HTERT RPE-1 (cell line): ENCODE results near the gene LDAF1.
"Not testable (repeated sequence)": the region's sequence is repeated elsewhere in the genome, so short reads cannot be mapped to it uniquely, and the experiment has no call there.

ENCODE experiments used
- in situ Hi-C: fragments of 300-500 bp; cut with MboI; formaldehyde crosslinking; loops from 4 replicates; pipeline ENCODE4 v1.14.3; 2020; ENCODE audit warnings: low sequenced_read_pairs

LDAF1 gene

DNA sequence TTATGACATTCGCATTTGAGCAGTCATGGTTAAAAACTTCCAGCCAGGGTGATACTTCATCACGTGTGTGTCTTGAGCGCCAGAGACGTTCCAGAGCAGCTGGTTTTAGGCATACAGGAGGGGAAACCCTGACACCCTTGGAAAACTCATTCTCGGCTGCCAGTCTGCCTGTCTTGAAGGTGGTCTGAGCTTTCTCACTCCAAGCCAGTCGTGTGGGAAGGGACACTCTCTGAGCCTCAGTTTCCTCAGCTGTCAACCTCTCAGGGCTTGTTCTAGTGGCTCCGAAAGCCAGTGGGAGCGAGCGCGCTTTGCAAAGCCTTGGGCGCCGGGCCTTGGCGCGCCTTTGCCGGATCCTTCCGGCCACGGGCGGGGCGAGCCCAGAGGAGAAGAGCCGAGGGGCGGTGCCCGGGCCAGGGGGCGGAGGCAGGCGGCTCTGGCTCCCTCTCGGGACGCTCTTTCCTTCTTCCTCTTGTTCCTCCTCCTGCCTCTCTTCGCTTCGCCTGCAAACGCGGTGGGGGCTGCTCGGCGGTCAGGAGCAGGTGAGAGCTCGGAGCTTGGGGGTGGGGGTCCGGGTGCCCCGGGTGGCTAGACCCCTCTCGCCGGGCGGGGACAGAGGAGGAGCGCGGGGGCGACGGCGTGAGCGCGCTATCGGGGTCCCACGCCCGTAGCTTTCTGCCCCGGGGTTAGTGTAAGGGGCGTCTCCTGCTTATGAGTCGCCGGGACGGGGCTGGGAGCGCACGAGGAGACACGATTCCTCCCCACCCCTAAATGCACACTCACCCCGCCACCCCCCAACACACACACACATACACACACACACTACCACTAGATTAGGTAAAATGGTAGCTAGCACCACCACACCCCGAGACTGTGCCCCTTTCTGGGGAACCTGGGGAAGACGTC is at the start of gene LDAF1:
LDAF1 (plus strand) TSS at position 467 of the 903 bp plus-strand sequence. CDS start 2,509 bp downstream, outside the sequence.
- in situ Hi-C loops = no loop called here

DNA sequence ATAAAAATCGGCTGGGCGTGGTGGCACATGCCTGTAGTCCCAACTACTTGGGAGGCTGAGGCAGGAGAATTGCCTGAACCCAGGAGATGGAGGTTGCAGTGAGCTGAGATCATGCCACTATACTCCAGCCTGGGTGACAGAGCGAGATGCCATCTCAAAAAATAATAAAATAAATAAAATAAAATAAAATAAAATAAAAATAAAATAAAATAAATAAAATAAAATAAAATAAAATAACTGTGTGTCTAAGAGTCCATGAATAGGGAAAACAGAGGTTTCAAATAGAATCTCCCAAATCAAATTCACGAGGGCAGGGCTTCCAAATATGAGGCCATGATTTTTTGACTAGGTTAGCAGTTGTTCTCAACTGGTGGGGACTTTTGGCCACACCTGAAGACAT is 42.9 kb upstream of the LDAF1 start:
- in situ Hi-C loops = not testable (repeated sequence)

DNA sequence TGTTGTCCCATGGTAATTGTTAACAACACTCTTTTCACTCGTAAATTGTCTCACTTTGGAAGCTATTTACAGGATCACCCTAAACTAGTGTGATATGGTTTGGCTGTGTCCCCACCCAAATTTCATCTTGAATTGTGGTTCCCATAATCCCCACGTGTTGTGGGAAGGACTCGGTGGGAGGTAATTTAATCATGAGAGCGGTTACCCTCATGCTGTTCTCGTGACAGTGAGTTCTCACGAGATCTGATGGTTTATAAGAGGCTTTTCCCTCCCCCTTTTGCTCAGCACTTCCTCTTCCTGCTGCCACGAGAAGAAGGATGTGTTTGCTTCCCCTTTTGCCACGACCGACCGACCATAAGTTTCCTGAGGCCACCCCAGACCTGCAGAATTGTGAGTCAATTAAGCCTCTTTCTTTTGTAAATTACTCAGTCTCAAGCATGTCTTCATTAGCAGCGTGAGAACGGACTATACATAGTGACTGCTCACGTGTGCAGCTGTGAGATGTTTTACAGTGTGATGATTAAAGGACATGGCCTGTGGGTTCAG is 42.3 kb upstream of the LDAF1 start:
- in situ Hi-C loops = no loop called here

DNA sequence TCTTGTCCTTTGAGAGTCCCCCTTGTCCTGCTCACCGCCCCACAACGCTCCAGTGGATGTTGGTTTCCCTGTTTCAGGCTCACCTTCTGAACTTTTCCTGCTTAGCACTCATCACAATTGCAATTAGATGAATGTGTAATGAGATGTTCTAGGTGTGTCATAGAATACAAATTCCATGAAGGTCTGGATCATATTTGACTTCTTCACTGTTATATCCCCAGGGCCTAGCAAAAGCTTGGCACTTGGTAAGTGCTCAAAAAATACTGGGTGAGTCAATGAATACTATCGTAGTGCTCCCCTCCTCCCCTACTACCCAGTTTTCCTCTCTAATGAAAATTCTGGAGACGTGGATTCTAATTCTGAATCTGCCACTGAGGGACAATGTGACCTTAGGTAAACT is 40.9 kb upstream of the LDAF1 start:
- in situ Hi-C loops = no loop called here

DNA sequence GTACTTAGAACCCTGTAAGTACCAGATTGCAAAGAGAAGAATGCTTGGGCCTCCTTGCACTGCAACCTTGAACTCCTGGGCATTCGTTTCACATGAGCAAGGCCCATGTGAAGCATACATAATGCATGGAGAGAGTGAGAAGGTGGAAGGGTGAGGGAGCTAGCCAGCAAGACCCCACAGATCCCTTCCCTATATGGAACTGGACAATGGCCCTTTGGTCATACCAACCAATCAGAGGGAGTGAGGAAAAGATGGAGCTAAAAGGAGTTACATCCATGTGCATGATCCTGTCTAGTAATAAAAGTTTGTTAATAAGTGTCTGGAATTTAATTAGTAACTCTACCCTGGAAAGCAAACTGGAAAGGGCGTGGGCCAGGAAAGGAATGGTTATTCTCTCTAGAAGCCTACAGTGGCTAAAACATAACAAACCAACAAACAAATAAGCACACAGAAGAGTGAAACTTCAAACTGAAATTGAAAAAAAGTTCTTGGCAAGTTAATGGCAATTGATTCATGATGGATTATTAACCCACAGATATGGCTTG is 37.4 kb upstream of the LDAF1 start:
- in situ Hi-C loops = no loop called here

DNA sequence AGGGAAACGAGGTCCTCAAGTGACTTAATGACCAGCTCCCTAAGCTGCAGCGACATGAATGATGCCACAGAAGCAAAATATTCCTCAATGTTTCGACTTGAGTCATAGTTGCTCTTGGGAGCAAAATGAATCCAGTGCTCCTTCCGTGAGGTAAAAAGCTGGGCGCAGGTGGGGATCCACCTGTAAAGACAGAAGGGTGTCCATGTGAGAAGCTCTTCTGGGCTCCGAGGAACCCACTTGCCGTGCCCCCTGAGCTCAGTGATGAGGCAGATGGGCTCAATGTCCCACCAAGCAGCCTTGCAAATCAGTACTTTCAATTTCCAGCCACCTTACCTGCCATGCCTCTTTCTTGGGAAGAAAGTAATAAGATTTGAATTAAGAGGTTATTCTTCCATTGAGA is 33.3 kb upstream of the LDAF1 start:
- in situ Hi-C loops = no loop called here

DNA sequence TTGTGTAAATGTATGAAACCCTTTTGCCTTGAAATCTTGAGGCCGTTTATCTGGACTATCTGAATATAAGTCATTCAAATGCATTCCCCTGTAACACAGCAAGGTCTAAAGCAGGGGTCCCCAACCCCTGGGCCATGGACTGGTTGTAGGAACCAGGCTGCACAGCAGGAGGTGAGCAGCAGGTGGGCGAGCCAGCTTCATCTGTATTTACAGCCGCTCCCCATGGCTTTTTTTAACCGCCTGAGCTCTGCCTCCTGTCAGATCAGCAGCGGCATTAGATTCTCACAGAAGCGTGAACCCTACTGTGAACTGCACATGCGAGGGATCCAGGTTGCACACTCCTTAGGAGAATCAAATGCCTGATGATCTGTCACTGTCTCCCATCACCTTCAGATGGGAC is 32.0 kb upstream of the LDAF1 start:
- in situ Hi-C loops = no loop called here

DNA sequence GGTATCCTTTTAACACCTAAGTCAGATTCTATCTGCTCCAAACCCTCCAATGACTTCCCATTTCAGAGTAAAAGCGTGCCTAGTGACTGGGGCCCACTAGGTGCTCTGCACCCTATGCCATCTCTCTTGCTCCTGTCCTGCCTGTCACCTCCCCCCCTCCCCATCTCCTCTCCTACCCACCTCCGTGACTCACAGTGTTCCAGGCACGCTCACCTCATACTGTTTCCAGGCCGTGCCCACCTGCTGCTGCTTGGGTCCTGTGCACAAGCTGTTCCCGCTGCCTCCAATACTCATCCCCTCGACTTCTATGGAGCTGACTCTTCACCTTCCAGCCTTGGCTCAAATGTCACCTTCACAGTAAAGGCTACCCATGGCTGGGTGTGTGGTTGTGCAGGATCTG is 29.5 kb upstream of the LDAF1 start:
- in situ Hi-C loops = no loop called here

DNA sequence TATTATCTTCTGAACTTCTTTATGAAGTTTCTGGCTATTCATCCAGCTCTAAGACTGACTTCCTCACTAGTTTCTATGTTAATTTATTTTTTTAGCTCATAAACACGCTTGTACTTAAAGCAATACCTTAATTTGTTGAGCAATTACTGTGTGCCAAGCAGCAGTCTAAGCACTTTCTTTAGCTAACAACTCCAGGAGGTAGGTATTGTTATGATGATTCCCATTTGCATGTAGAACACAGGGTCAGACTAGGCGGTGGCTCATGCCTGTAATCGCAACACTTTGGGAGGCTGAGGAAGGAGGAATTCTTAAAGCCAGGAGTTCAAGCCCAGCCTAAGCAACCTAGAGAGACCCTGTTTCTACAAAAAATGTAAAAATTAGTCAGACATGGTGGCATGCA is 27.7 kb upstream of the LDAF1 start:
- in situ Hi-C loops = no loop called here

DNA sequence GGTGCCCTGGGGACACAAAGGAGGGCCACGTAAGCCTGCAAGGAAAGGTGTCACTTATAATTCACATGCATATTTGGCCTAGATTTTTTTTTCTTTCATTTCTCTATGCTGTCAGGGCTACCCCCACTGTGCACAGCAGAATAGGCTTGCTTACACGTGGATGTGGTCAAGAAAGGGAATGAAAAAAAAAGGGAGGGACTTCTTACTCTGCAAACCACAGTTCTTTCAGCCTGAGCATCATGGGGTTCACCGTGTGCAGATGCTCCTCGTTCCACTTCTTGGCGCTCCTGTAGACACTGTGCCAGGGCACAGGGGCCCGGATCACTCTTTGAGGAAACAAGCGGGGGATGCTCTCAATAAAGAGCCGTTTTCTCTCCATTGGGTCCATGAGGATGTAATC is 24.4 kb upstream of the LDAF1 start:
- in situ Hi-C loops = no loop called here

DNA sequence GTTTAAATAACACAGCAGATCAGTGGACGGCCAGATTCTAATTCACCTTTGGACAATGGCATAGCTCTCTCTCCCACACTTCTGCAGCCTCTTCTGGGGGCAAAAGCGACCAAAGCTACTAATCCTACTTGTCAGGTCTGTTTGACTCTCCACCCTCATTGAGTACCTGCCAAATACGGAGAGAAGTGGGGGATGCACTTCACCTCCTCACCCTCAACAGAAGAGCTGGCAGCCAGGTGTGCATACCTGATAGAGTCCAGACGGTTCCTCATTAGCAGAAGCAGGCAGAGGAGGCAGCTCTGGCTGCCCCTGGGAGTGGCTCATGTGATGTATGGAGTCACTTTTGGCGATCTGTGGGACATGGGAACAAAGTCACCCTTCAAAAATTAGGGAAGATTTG is 12.7 kb upstream of the LDAF1 start:
- in situ Hi-C loops = no loop called here

DNA sequence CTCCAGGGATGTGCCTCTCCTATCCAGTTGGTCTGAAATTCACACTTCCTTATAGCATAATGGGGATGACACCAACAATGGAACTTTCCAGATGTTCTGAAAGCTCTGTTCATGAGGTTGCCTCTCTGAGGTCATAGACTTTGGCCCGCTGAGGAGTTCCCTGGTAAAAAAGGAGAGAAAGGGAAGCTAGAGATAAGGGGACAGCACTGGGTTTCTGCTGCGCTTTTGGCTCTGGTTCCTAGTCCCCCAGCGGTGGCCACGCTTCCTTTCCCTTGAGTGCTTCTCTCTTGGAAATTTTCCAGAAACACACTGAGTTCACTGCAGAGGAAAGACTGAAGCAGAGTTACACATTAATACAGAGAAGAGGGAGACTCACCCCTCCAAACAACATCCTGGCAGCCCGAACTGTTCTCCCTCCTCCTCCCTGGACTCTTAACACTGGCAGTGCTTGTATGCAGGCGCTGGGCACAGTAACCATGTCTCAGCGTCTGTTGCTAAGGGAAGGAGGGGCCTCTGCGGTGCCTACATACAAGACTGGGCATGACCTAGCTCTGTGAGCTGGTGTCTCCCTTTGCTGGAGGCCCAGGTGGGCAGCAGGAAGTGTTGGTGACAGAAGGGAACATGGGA is 8.0 kb upstream of the LDAF1 start, which contains the start of gene DNAH3:
DNAH3 (minus strand) TSS at position 472 of the 627 bp plus-strand sequence. CDS start 527 bp downstream, outside the sequence.
- in situ Hi-C loops = no loop called here

DNA sequence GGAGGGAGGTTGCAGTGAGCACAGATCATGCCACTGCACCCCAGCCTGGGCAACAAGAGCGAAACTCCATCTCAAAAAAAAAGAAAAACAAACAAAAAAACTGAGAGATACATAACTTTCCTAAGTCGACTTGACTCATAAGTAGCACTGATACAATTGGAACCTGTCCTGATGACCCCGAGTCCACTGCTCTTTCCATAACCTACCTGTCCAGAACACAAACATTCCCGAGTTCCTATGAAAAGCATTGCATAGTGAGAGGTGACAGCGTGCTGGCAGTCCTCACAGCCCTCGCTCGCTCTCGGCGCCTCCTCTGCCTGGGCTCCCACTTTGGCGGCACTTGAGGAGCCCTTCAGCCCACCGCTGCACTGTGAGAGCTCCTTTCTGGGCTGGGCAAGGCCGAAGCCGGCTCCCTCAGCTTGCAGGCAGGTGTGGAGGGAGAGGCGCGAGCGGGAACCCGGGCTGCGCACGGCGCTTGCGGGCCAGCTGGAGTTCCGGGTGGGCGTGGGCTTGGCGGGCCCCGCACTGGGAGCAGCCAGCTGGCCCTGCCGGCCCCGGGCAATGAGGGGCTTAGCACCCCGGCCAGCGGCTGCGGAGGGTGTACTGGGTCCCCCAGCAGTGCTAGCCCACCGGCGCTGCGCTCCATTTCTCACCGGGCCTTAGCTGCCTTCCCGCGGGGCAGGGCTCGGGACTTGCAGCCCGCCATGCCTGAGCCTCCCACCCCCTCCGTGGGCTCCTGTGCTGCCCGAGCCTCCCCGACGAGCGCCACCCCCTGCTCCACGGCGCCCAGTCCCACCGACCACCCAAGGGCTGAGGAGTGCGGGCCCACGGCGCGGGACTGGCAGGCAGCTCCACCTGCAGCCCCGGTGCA is 6.1 kb upstream of the LDAF1 start:
- in situ Hi-C loops = not testable (repeated sequence)

DNA sequence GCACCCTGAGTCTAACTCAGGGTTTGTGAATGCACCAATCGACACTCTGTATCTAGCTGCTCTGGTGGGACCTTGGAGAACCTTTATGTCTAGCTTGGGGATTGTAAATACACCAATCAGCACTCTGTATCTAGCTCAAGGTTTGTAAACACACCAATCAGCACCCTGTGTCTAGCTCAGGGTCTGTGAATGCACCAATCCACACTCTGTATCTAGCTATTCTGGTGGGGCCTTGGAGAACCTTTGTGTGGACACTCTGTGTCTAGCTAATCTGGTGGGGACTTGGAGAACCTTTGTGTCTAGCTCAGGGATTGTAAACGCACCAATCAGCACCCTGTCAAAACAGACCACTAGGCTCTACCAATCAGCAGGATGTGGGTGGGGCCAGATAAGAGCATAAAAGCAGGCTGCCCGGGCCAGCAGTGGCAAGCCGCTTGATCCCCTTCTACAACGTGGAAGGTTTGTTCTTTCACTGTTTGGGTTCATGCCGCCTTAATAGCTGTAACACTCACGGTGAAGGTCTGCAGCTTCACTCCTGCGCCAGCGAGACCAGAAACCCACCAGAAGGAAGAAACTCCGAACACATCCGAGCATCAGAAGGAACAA is 5.2 kb upstream of the LDAF1 start:
- in situ Hi-C loops = not testable (repeated sequence)

DNA sequence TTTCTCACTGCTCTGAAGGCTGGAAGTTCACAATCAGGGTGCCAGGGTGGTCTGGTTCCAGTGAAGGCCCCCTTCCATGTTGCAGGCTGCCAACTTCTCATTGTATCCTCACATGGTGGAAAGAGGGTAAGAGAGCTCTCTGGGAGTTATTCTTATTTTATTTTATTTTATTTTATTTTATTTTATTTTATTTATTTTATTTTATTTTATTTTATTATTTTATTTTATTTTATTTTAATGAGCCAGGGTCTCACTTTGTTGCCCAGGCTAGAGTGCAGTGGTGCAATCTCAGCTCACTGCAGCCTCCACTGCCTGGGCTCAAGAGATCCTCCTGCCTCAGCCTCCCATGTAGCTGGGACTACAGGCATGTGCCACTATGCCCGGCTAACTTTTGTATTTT is 2.5 kb upstream of the LDAF1 start:
- in situ Hi-C loops = not testable (repeated sequence)

DNA sequence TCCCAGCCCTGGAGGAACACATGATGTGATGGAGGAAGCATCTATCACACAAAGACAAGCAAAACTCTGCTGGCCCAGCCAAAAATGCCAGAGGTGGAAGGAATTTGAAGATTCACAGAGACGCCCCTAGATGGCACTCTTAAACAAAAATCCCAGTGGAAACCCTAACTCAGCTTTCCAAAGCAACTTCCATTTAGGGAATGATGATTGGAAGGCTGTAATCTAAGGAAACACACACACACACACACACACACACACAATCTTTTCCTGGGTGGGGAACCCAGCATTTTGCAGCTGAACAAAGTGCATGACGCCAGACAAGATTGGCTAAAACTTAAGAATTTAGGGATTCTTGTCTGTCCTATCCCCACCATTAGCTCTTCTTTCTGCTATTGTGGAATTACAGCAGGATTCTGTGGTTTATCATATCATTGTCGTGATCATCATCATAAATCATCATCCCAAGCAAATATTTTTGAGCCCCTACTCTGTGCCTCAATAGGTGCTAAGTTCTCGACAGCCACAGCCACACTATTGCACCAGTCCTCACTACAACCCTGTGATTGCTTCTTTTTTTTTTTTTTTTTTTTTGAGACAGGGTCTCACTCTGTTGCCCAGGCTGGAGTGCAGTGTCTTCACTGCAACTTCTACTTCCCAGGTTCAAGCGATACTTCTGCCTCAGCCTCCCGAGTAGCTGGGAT is 1.6 kb upstream of the LDAF1 start:
- in situ Hi-C loops = no loop called here

DNA sequence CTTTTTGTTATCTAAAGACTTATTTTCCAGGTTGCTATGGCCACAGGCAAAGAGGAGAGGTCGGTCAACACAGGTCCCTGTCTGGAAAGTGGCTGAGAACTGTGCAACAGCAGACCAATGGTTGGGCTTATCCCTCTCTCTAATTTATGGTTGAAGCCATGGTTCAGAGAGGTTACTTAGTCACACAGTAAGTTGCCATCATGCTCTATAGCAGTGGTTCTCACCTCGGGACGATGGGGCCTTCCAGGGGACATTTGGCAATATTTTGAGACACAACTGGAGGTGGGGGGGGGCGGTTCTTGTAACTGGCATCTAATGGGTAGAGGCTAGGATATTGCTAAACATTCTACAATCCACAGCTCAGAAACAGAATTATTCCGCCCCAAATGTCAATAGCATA is 842 bp upstream of the LDAF1 start:
- in situ Hi-C loops = no loop called here

DNA sequence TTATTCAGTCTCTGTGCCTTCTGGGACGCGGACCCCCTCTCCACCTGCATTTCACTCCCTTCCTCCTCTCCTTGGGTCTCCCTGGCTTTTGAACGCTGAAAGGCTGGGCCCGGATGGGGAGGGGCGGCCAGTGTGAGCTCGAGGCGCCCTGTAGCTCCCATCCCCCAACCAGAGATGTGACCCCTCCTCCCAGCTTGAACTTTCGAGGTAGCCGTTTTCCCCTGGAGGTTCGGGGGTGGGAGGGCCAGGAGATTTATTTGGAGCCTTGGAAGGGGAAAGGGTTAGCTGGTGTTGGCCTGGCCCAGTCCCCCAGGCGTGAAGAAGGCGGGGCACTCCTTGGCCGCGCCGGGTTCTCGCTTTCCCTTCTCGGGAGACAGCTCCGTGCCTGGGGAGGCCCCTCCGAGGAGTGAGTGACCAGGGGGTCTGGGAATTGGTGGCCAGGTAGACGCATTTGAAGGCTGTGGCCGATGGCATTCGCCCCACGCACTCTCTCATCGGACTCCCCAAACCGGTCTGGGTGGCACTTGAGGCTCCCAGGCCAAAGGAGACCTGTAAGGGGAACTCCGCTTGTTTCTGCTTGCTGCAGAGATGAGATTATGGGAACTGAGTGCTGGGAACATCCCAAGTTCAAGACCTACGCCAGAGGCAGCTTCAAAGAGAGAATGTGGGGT is 942 bp downstream of the LDAF1 start:
- in situ Hi-C loops = no loop called here

DNA sequence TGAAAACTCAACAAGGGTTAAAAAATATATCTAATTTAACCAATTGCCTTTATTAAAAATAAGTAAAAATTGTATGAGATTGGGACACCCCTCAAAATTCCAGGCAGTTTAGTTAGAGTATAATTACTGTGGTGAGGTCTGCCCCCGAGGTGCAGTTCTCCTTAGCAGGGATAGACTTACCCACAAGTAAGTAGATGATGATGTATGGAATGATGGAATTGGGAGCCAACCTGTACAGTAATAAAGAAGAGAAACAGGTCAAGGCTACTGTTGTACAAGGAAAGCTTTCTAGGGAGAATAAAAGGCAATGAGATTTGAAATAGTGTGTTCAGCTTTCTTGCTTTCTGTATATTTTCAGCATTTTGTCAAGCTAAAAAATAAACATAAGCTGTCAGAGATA is 1.8 kb downstream of the LDAF1 start:
- in situ Hi-C loops = no loop called here
